Activated naive CD4-positive, alpha-beta T cell treated with anti-CD3 and anti-CD28 coated beads, Interleukin-2, amount 50 U/mL, for 24 hours (primary cell): Measurements from ENCODE around the gene CACNA1E.

Experiments used
- H3K27ac Mint-ChIP-seq: one replicate; pipeline ENCODE4 v1.8.0; 2021; ENCODE audit warnings: mild to moderate bottlenecking, mixed read lengths
- H3K27me3 Mint-ChIP-seq: one replicate; pipeline ENCODE4 v1.8.0; 2021; ENCODE audit warnings: mixed read lengths
- H3K36me3 Mint-ChIP-seq: one replicate; pipeline ENCODE4 v1.8.0; 2021; ENCODE audit warnings: mixed read lengths
- H3K4me1 Mint-ChIP-seq: one replicate; pipeline ENCODE4 v1.8.0; 2021; ENCODE audit warnings: mixed read lengths
- H3K4me3 Mint-ChIP-seq: one replicate; pipeline ENCODE4 v1.8.0; 2021; ENCODE audit warnings: mild to moderate bottlenecking, mixed read lengths
- H3K9me3 Mint-ChIP-seq: one replicate; pipeline ENCODE4 v1.8.0; 2021; ENCODE audit warnings: mixed read lengths

Gene CACNA1E

DNA sequence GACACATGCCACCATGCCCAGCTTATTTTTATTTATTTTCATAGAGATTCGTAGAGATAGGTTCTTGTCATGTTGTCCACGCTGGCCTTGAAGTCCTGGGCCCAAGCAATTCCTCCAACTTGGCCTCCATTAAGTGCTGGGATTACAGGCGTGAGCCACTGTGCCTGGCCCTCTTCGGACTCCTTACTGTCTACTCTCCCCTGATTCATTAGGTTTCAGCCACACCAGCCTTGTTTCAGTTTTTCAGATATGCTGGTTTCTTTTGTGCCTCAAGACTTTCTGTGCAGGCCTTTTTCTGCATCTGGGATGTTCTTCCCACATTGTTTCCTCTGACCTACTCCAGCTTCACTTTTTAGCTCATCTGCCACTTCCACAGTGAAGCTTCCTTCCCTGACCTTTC lies 85.4 kb downstream of the CACNA1E start:
- Mint-ChIP-seq H3K27ac (no peak overlapping the region), H3K4me3 (no peak overlapping the region), H3K27me3 (peaks cover 10% of the 10 kb centered on the region), H3K4me1 (no peaks in the 10 kb centered on the region), H3K36me3 (no peaks in the 10 kb centered on the region), H3K9me3 (no peaks in the 10 kb centered on the region)

DNA sequence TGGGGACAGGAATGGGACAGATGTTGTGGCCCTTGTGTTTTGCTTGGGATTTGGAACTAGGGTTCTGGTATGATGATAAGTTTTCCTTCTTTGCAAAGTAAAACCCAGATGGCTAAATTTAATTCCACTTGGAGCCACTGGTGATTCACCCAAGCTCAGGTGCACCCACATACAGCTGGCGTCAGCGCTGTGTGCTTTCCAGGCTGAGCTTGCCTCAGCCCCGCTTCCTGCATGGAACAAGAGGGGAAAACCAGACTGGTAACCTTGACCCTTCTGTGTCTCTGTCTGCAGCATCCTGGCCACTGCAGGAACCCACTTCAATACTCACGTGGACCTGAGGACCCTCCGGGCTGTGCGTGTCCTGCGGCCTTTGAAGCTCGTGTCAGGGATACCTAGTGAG lies 94.2 kb downstream of the CACNA1E start:
- Mint-ChIP-seq H3K27me3 (peaks cover 12% of the 10 kb centered on the region), H3K27ac (no peak overlapping the region), H3K9me3 (no peaks in the 10 kb centered on the region), H3K4me3 (no peak overlapping the region), H3K4me1 (no peaks in the 10 kb centered on the region), H3K36me3 (no peaks in the 10 kb centered on the region)

DNA sequence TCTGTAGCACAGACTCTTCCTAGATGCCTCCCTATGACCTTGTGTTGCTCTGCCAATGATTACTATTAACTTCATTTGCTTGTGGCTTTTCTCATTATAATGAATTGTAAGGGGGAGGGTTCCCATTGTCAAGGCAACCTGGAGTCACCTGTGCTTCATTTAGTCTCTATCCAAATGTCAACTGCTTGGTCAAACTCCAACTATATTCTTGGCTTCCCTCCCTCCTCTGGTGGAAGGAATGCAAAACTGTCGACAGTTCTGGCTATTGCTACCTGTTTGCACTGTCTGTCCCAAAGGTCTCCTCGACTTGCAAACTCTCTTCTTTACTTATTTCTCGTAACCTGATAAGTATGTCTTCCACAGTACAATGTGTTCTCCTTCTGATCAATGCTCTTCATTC lies 100.3 kb downstream of the CACNA1E start:
- no peaks in the 10 kb centered on the region for H3K36me3 Mint-ChIP-seq

GRCh38 chr1:181587870-181588438 lies 104.6 kb downstream of the CACNA1E start:
- H3K36me3 Mint-ChIP-seq = no peaks in the 10 kb centered on the region
- no peaks in the 10 kb centered on the region for H3K4me1 Mint-ChIP-seq
- no peaks in the 10 kb centered on the region for H3K9me3 Mint-ChIP-seq
- no peak overlapping the region for H3K27ac Mint-ChIP-seq
- no peak overlapping the region for H3K4me3 Mint-ChIP-seq
- H3K27me3 Mint-ChIP-seq = no peaks in the 10 kb centered on the region

More for the DNA sequence above, 100.3 kb downstream of the CACNA1E start:
- Mint-ChIP-seq H3K4me3 (no peak overlapping the region), H3K27ac (no peak overlapping the region), H3K4me1 (no peaks in the 10 kb centered on the region), H3K9me3 (no peaks in the 10 kb centered on the region), H3K27me3 (peaks cover 6% of the 10 kb centered on the region)

- Mint-ChIP-seq H3K4me1 (no peaks in the 10 kb centered on the region), H3K36me3 (no peaks in the 10 kb centered on the region), H3K27me3 (peaks cover 2% of the 10 kb centered on the region), H3K27ac (no peak overlapping the region), H3K4me3 (no peak overlapping the region), H3K9me3 (no peaks in the 10 kb centered on the region)
Observed at GRCh38 chr1:181588631-181589030, 105.3 kb downstream of the CACNA1E start.

GRCh38 chr1:181592255-181592859 lies 109.0 kb downstream of the CACNA1E start:
- H3K27me3 Mint-ChIP-seq = peaks cover 4% of the 10 kb centered on the region
- no peak overlapping the region for H3K27ac Mint-ChIP-seq
- H3K4me1 Mint-ChIP-seq = no peaks in the 10 kb centered on the region
- H3K36me3 Mint-ChIP-seq = no peaks in the 10 kb centered on the region
- no peak overlapping the region for H3K4me3 Mint-ChIP-seq
- H3K9me3 Mint-ChIP-seq = no peaks in the 10 kb centered on the region

GRCh38 chr1:181593042-181593441 lies 109.7 kb downstream of the CACNA1E start:
- H3K27ac Mint-ChIP-seq = no peak overlapping the region
- H3K4me3 Mint-ChIP-seq = no peak overlapping the region
- H3K27me3 Mint-ChIP-seq = peaks cover 4% of the 10 kb centered on the region
- H3K9me3 Mint-ChIP-seq = no peaks in the 10 kb centered on the region
- H3K4me1 Mint-ChIP-seq = no peaks in the 10 kb centered on the region
- no peaks in the 10 kb centered on the region for H3K36me3 Mint-ChIP-seq

- Mint-ChIP-seq H3K36me3 (no peaks in the 10 kb centered on the region), H3K27me3 (peaks cover 4% of the 10 kb centered on the region), H3K4me1 (no peaks in the 10 kb centered on the region), H3K4me3 (no peak overlapping the region), H3K27ac (no peak overlapping the region), H3K9me3 (no peaks in the 10 kb centered on the region)
Observed at GRCh38 chr1:181594553-181594952, 111.2 kb downstream of the CACNA1E start.

- no peaks in the 10 kb centered on the region for H3K9me3 Mint-ChIP-seq
- no peaks in the 10 kb centered on the region for H3K36me3 Mint-ChIP-seq
- no peak overlapping the region for H3K4me3 Mint-ChIP-seq
- peaks cover 4% of the 10 kb centered on the region for H3K27me3 Mint-ChIP-seq
- H3K27ac Mint-ChIP-seq = no peak overlapping the region
- no peaks in the 10 kb centered on the region for H3K4me1 Mint-ChIP-seq
Observed at GRCh38 chr1:181595234-181595633, 111.9 kb downstream of the CACNA1E start.

GRCh38 chr1:181601186-181601950 lies 118.1 kb downstream of the CACNA1E start:
- H3K9me3 Mint-ChIP-seq = no peaks in the 10 kb centered on the region
- no peak overlapping the region for H3K4me3 Mint-ChIP-seq
- no peaks in the 10 kb centered on the region for H3K4me1 Mint-ChIP-seq
- H3K36me3 Mint-ChIP-seq = no peaks in the 10 kb centered on the region
- no peak overlapping the region for H3K27ac Mint-ChIP-seq
- peaks cover 2% of the 10 kb centered on the region for H3K27me3 Mint-ChIP-seq

DNA sequence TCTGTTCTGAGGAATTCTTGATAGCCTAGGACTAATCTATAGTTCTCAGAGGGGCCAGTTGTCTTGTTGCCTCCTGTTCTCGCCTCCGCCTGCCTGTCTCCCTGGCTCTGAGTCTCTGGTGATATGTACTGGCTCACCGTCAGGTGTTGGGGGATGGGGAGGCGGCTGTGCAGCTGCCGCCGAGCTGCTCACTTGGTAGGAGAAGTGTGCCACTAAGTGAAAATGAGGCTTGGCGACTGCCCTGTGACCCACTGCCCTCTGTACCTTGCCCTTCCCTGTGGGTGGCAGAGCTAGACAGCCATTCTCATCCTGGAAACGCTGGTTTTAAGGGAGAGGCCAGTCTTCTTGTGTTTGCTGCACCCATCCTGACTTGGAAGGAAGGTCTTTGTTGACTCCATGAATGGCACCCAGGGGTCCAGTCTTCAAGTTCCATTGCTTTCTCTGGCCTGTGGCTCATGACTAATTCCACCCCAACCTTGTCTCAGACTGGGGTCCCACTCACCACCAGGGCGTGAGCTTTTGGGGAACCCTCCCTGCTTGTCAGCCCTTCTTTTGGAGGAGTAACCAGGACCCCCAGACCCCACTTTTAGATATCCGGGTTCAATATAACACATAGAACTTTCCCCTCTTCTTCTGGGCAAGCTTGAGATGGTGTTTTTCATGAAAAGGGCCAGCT lies 120.6 kb downstream of the CACNA1E start:
- Mint-ChIP-seq H3K9me3 (no peaks in the 10 kb centered on the region), H3K4me1 (no peaks in the 10 kb centered on the region), H3K27ac (no peak overlapping the region), H3K4me3 (no peak overlapping the region), H3K36me3 (no peaks in the 10 kb centered on the region), H3K27me3 (peaks cover 4% of the 10 kb centered on the region)

GRCh38 chr1:181604482-181605249 lies 121.3 kb downstream of the CACNA1E start:
- peaks cover 5% of the 10 kb centered on the region for H3K27me3 Mint-ChIP-seq
- no peaks in the 10 kb centered on the region for H3K9me3 Mint-ChIP-seq
- H3K27ac Mint-ChIP-seq = no peak overlapping the region
- H3K4me3 Mint-ChIP-seq = no peak overlapping the region
- H3K36me3 Mint-ChIP-seq = no peaks in the 10 kb centered on the region
- H3K4me1 Mint-ChIP-seq = no peaks in the 10 kb centered on the region

DNA sequence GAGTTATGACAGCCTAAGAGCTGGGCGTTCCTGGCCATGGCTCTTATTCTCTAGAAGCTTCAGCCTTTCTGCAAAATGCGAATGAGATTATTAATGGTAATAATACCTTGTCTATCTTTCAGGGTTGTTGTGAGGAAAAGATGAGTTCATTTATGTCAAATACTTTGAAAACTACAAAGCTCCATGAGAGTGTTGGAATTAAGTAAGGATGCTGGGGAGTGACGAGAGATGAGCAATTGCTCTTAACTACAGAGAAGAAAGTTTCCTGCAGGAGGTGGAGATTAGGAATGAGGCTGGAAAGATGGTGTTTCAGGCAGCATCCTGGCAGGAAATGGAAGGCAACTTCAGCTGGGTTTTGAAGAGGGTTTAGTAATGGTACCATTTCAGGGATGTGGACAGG lies 124.2 kb downstream of the CACNA1E start:
- Mint-ChIP-seq H3K4me3 (no peak overlapping the region), H3K9me3 (no peaks in the 10 kb centered on the region), H3K27ac (no peak overlapping the region), H3K27me3 (peaks cover 5% of the 10 kb centered on the region), H3K4me1 (no peaks in the 10 kb centered on the region), H3K36me3 (no peaks in the 10 kb centered on the region)

DNA sequence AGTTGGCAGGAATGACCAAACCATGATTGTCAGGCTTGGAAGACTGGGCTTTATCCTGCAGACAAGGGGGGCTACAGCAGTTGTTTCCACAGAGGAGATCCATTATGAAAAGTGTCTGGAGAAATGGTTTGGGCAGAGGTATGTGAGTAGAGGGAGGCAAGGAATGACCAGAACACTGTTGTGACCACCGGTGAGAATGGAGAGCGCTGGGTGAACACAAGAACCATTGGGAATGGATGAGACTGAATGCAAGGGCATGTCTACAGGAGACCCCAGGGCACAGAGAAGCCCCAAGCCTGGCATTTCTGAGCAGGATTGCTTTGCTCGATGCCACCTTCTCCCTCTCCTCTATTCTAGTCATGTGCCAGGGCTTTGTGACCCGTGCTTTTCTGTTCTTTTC lies 125.1 kb downstream of the CACNA1E start:
- no peak overlapping the region for H3K27ac Mint-ChIP-seq
- H3K27me3 Mint-ChIP-seq = peaks cover 3% of the 10 kb centered on the region
- no peaks in the 10 kb centered on the region for H3K36me3 Mint-ChIP-seq
- no peak overlapping the region for H3K4me3 Mint-ChIP-seq
- H3K9me3 Mint-ChIP-seq = no peaks in the 10 kb centered on the region
- H3K4me1 Mint-ChIP-seq = no peaks in the 10 kb centered on the region

- H3K27me3 Mint-ChIP-seq = peaks cover 3% of the 10 kb centered on the region
- H3K36me3 Mint-ChIP-seq = no peaks in the 10 kb centered on the region
- no peaks in the 10 kb centered on the region for H3K9me3 Mint-ChIP-seq
- no peak overlapping the region for H3K4me3 Mint-ChIP-seq
- no peaks in the 10 kb centered on the region for H3K4me1 Mint-ChIP-seq
- H3K27ac Mint-ChIP-seq = no peak overlapping the region
Observed at GRCh38 chr1:181608948-181609347, 125.6 kb downstream of the CACNA1E start.
